Activated CD4-positive, alpha-beta memory T cell treated with anti-CD3 and anti-CD28 coated beads for 36 hours (primary cell): ENCODE results near the gene ZFP3. TPM values are rescaled to one million over a fixed set of nuclear protein-coding genes. Genes with fewer than 3 reads are reported as not detected.
A peak's percentile ranks its signal among the peaks of the same experiment; 100 is the strongest.
"Not testable (repeated sequence)": the region's sequence is repeated elsewhere in the genome, so short reads cannot be mapped to it uniquely, and the experiment has no call there.

ENCODE experiments used
- CTCF ChIA-PET: fragments of 350-600 bp; sonication (Branson Sonifier 250); formaldehyde crosslinking; loops from one replicate; lab custom pipeline; 2021; ENCODE audit warnings: antibody characterized with exemption, inconsistent platforms; lab: Charles Lee
- POLR2A ChIA-PET: fragments of 350-600 bp; sonication (Branson Sonifier 250); formaldehyde crosslinking; loops from one replicate; lab custom pipeline; 2021; ENCODE audit warnings: antibody characterized with exemption; lab: Charles Lee
- DNase-seq: peaks from one replicate; pipeline ENCODE4 v3.0.0-alpha.2; 2020
- H3K27ac Mint-ChIP-seq: one replicate; pipeline ENCODE4 v1.8.0; 2021; ENCODE audit warnings: mixed read lengths
- H3K27me3 Mint-ChIP-seq: one replicate; pipeline ENCODE4 v1.8.0; 2021; ENCODE audit warnings: mixed read lengths
- H3K36me3 Mint-ChIP-seq: one replicate; pipeline ENCODE4 v1.8.0; 2021; ENCODE audit warnings: mixed read lengths
- H3K4me1 Mint-ChIP-seq: one replicate; pipeline ENCODE4 v1.8.0; 2021; ENCODE audit warnings: low read depth, mixed read lengths
- H3K4me3 Mint-ChIP-seq: one replicate; pipeline ENCODE4 v1.8.0; 2021; ENCODE audit warnings: mild to moderate bottlenecking, mixed read lengths
- H3K9me3 Mint-ChIP-seq: one replicate; pipeline ENCODE4 v1.8.0; 2021; ENCODE audit warnings: mixed read lengths
- intact Hi-C: fragments of 100-400 bp; cut with micrococcal nuclease; formaldehyde crosslinking; loops from one replicate; pipeline ENCODE4 v1.15.1; 2023
- total RNA-seq, 2 experiments: library from RNA; stranded (reverse); gene quantifications; one replicate each; pipeline ENCODE4 v1.2.3, GENCODE V29; 2021

Gene ZFP3
- 1 to 10 TPM; 1.8 to 1.9 TPM for total RNA-seq

DNA sequence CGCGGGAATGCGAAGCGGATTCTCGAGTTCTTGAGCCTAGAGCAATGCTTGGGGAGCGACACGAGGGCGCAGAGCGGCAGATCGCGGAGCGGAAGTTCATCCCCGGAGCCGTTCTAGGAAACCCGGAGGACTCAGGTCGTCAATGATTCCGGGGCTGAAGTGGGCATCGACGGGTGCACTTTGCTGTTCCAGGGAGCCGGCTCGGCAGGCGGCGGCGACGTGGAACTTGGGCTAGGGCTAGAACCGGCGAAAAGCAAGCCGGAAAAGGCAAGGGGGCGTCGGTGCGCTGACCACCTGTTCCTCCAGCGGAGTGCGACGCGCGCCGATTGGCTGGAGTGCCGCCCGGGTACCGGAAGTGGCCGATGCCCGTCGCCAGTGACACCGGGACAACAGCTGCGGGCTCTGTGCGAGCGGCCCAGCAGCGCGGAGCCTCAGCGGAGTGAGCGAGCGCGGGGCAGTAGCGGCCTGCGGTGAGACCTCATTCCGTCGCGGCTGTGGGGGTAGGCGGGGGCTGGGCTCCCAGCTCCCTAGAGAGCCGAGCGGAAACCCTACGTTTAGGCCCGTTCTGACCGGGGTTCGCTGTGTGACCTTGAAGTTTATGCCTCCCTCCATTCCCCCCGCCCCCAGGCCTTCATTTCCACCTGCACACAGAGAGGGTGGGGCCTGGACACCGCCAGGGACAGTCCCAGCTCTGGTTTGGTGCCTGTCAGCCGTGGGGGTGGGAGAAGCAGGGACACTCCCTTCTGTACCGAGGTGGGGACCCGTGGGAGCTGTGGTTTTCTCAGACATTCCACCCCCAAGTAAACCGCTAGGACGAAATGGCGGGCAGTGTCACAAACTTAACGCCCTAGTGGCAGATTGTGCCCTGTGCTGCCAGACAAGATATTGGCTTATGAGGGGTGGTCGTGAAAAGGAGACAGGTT is at the start of gene ZFP3:
Gene ZFP3, plus strand, starts transcription at position 362 of the 923 bp plus-strand sequence. CDS start 13,038 bp downstream, outside the sequence.
- POLR2A ChIA-PET = interaction anchor here (0.5 to 1.7 kb wide), 5 partner anchors 33 to 295 kb away, joined by 3 to 13 read pairs (median 4); partner anchors contain the start of genes INCA1, KIF1C and ZNF232
- no peaks in the 10 kb centered on the region for H3K27me3 Mint-ChIP-seq
- peak within 1 kb of the TSS; percentile 87 for H3K27ac Mint-ChIP-seq
- peaks cover 25% of the 10 kb centered on the region for H3K4me1 Mint-ChIP-seq
- H3K9me3 Mint-ChIP-seq = no peaks in the 10 kb centered on the region
- H3K4me3 Mint-ChIP-seq = peak within 1 kb of the TSS; percentile 70
- peak; percentile 88 for DNase-seq
- peaks cover 6% of the 10 kb centered on the region for H3K36me3 Mint-ChIP-seq
- CTCF ChIA-PET = interaction anchor here (0.7 to 2.6 kb wide), 10 partner anchors 11 to 215 kb away, joined by 3 to 22 read pairs (median 4); partner anchors contain the start of genes CAMTA2, CHRNE and ZNF232
- intact Hi-C loops = no loop called here

DNA sequence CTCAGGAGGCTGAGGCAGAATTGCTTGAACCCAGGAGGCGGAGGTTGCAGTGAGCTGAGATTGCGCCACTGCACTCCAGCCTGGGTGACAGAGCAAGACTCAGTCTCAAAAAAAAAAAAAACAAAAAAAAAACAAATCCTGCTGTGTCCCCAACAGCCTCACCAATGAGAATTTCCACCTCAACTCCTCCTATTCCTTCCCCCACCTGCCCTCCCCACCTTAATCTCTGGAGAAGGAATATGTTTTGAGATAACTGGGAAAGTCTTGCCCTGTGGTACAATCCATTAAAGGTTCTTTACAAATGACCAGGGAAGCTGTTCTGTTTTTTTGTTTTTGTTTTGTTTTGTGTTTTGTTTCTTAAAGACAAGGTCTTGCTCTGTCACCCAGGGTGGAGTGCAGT is 48.1 kb upstream of the ZFP3 start:
- peak overlapping the region; percentile 68 for H3K4me3 Mint-ChIP-seq
- ChIA-PET POLR2A (interaction anchor here (0.6 to 1.6 kb wide), 6 partner anchors 11 to 172 kb away, joined by 3 to 4 read pairs (median 3); partner anchors contain the start of genes KIF1C and ZNF232), CTCF (interaction anchor here (0.7 to 7.9 kb wide), 18 partner anchors 9 to 224 kb away, joined by 3 to 74 read pairs (median 4); partner anchors contain the start of genes INCA1, KIF1C, RNF167 and SLC25A11)
- intact Hi-C loops = loop anchor here (2.0 to 5.0 kb wide), 3 partner anchors 33 to 83 kb away; partner anchors contain the start of genes INCA1, KIF1C and SPAG7
- DNase-seq, H3K27me3 Mint-ChIP-seq, H3K36me3 Mint-ChIP-seq, H3K9me3 Mint-ChIP-seq: not testable (repeated sequence)
- H3K27ac Mint-ChIP-seq = peak overlapping the region; percentile 87
- peaks cover 16% of the 10 kb centered on the region for H3K4me1 Mint-ChIP-seq

DNA sequence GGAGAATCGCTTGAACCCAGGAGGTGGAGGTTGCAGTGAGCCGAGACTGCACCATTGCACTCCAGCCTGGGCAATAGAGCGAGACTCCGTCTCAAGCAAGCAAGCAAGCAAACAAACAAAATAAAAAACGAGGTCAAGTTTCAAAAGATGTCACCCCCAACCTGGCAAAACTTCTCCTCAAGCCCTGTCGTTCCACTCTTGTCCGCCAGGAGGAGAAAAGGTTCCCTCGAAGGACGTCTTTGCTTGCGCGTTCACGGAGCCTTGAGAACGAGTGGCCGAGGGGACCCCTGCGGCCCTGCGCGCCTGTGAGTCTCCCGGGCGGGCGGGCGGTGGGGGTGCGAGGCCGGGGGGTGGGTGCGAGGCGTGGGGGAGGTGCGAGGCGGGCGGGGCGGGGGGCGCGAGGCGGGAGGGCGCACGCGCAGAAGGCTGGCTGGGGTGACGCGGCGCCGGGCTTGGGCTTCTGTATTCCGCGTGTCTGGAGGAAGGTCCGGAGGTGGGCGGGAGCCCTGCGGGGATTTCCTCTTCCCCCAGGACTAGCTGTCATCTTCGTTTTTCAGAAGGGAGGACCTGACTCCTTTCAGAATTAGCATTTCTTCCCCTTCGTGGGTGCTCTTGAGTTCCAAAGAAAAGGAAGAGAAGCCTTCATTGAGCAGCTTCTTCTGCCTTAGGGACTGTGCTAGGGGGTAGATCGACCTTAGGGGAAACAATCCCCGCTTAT is 46.7 kb upstream of the ZFP3 start:
- peak overlapping the region; percentile 68 for H3K4me3 Mint-ChIP-seq
- H3K9me3 Mint-ChIP-seq = no peaks in the 10 kb centered on the region
- intact Hi-C loops = loop anchor here (1.0 to 5.0 kb wide), 5 partner anchors 16 to 81 kb away; partner anchors contain the start of genes INCA1, KIF1C and SPAG7
- no peaks in the 10 kb centered on the region for H3K36me3 Mint-ChIP-seq
- peak; percentile 90 for DNase-seq
- H3K27me3 Mint-ChIP-seq = no peaks in the 10 kb centered on the region
- POLR2A ChIA-PET = interaction anchor here (1.0 to 1.6 kb wide), 4 partner anchors 13 to 80 kb away, joined by 3 to 4 read pairs (median 4); partner anchors contain the start of genes ZFP3 and ZNF232
- CTCF ChIA-PET = interaction anchor here (0.7 to 7.9 kb wide), 22 partner anchors 8 to 223 kb away, joined by 3 to 74 read pairs (median 4); partner anchors contain the start of genes CHRNE, INCA1, KIF1C and RNF167
- peak overlapping the region; percentile 87 for H3K27ac Mint-ChIP-seq
- H3K4me1 Mint-ChIP-seq = peaks cover 16% of the 10 kb centered on the region

DNA sequence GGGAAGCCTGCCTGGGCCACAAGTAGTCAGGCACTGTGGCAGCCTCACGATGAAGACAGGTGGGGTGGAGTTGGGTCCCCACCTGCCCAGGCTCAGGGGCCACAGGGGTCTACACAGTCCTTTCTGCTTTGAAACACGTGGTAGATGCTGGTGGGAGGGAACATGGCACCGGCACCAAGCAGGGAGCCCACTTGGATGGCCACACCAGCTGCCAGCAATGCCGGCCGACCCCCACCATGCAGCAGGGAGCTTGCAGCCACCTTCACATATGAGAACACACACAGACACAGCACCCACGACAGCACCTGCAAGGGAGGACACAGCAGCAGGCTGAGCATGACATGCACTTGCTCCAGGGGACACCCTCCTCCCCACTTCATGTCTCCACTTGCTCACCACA is 45.4 kb upstream of the ZFP3 start:
- Mint-ChIP-seq H3K27me3 (no peaks in the 10 kb centered on the region), H3K9me3 (no peaks in the 10 kb centered on the region), H3K4me1 (peaks cover 16% of the 10 kb centered on the region), H3K4me3 (no peak overlapping the region), H3K36me3 (no peaks in the 10 kb centered on the region), H3K27ac (no peak overlapping the region)
- CTCF ChIA-PET = interaction anchor here (1.2 to 7.9 kb wide), 4 partner anchors 17 to 124 kb away, joined by 3 to 74 read pairs (median 8); no protein-coding TSS in a partner anchor
- no peak for DNase-seq
- POLR2A ChIA-PET = no interaction called here
- intact Hi-C loops = loop anchor here (5.0 kb wide), 2 partner anchors 36 to 66 kb away; partner anchors contain the start of genes INCA1, KIF1C and SPAG7

DNA sequence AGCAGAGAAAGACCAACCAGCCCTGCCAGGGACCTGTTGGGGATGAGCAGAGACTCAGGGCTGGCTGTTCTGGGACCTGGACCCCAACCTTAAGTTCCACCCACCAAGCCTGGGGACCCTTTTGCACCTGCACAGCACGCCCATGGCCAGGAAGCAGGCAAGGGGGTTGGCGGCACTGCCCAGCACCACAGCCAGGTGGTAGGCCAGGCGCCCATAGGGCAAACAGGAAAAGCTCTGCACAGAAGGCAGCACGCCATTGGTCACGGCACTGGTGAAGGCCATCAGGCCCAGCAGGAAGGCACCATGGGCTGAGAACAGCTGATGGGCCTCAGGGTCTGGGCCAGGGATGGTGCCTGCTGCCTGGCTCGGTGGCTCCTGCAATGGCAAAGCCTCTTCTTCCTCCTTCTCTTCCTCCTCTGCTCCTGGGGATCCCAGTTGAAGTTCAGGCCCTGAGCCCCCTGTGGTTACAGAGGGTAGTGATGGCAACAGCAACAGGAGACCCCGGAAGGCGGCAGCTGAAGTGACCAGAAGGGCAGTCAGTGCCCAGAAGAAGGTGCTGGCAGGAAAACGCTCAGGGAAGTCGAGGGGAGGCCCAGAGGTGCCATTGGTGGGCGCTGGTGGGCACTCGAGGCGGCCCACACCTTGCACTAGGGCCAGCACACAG is 44.8 kb upstream of the ZFP3 start:
- no peaks in the 10 kb centered on the region for H3K9me3 Mint-ChIP-seq
- peaks cover 16% of the 10 kb centered on the region for H3K4me1 Mint-ChIP-seq
- no peaks in the 10 kb centered on the region for H3K36me3 Mint-ChIP-seq
- H3K27me3 Mint-ChIP-seq = no peaks in the 10 kb centered on the region
- POLR2A ChIA-PET = interaction anchor here (1.8 kb wide), 1 partner anchor 11 kb away, joined by 4 read pairs; no protein-coding TSS in a partner anchor
- DNase-seq = no peak
- intact Hi-C loops = loop anchor here (5.0 kb wide), 2 partner anchors 36 to 66 kb away; partner anchors contain the start of genes INCA1, KIF1C and SPAG7
- no peak overlapping the region for H3K27ac Mint-ChIP-seq
- CTCF ChIA-PET = interaction anchor here (1.2 kb wide), 1 partner anchor 72 kb away, joined by 3 read pairs; no protein-coding TSS in a partner anchor
- H3K4me3 Mint-ChIP-seq = no peak overlapping the region

DNA sequence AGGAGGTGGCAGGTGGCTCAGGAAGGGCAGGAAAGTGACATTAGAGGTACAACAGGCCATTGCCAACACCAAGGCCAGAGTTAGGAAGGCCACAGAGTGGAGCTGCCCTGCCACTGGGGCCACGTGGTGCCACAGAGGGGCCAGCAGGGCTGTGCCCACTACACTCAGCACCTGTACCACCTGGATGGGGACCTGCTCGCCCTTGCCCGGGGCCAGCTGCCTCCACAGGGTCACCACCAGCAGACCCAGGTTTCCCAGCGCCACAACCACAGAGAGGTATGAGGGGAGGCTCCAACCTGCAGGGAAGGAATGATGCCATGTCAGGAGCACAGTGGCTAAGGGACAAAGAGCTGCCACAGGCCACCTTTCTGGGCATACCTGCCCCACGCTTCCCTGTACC is 44.2 kb upstream of the ZFP3 start:
- intact Hi-C loops = loop anchor here (5.0 kb wide), 2 partner anchors 37 to 67 kb away; partner anchors contain the start of genes INCA1, KIF1C and SPAG7

DNA sequence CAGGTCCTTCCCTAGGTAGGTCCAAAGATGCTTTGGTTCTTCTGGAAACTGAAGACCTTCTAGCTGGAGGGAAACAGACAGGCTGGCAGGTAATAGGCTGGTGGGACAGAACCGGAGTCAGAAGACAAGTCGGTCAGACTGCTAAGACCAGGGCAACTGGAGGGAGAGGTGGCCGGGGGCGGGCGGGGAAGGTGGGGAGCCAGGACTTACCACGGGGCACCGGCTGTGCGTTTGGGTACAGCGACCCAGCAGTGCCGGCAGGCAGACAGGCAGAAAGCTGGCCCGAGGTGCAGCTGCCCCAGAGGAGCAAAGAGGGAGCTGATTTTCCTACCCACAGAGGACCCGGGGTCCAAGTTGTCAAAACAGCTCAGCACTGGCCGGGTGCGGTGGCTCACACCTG is 43.6 kb upstream of the ZFP3 start:
- no peak overlapping the region for H3K27ac Mint-ChIP-seq
- no peaks in the 10 kb centered on the region for H3K9me3 Mint-ChIP-seq
- DNase-seq = no peak
- CTCF ChIA-PET = interaction anchor here (1.0 to 2.2 kb wide), 3 partner anchors 15 to 54 kb away, joined by 4 to 16 read pairs (median 4); no protein-coding TSS in a partner anchor
- H3K36me3 Mint-ChIP-seq = no peaks in the 10 kb centered on the region
- POLR2A ChIA-PET = interaction anchor here (1.8 kb wide), 1 partner anchor 9 kb away, joined by 4 read pairs; no protein-coding TSS in a partner anchor
- intact Hi-C loops = loop anchor here (5.0 kb wide), 2 partner anchors 37 to 67 kb away; partner anchors contain the start of genes INCA1, KIF1C and SPAG7
- no peaks in the 10 kb centered on the region for H3K27me3 Mint-ChIP-seq
- H3K4me1 Mint-ChIP-seq = peaks cover 16% of the 10 kb centered on the region
- no peak overlapping the region for H3K4me3 Mint-ChIP-seq

More for the DNA sequence above, 44.2 kb upstream of the ZFP3 start:
- ChIA-PET POLR2A (interaction anchor here (1.8 kb wide), 1 partner anchor 10 kb away, joined by 4 read pairs; no protein-coding TSS in a partner anchor), CTCF (interaction anchor here (1.0 to 2.2 kb wide), 3 partner anchors 15 to 53 kb away, joined by 4 to 16 read pairs (median 4); no protein-coding TSS in a partner anchor)
- H3K36me3 Mint-ChIP-seq = no peaks in the 10 kb centered on the region
- no peaks in the 10 kb centered on the region for H3K27me3 Mint-ChIP-seq
- H3K9me3 Mint-ChIP-seq = no peaks in the 10 kb centered on the region
- no peak overlapping the region for H3K27ac Mint-ChIP-seq
- H3K4me3 Mint-ChIP-seq = no peak overlapping the region
- H3K4me1 Mint-ChIP-seq = peaks cover 16% of the 10 kb centered on the region
- no peak for DNase-seq

DNA sequence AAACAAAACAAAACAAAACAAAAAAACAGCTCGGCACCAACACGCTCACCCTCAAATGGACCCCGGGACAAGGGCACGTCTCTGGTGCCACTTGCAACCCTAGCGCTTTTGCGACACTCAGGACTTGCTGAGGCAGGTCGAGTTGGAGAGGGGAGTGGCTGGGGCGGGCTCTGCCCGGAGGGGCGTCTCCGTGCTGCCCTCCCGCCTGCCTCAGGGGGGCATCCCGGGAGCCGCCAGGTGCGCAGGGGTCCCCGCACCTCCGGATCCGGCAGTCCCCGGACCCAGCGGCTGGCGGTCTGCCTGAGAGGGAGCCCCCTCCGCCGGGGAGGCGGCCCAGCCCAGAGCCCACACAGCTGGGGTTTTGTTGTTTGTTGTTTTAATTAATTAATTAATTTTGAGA is 43.0 kb upstream of the ZFP3 start, which contains the start of gene SLC52A1:
Gene SLC52A1, minus strand, starts transcription at position 112 of the 400 bp plus-strand sequence. CDS start 820 bp downstream, outside the sequence.
- no peak within 1 kb of the TSS for H3K27ac Mint-ChIP-seq

DNA sequence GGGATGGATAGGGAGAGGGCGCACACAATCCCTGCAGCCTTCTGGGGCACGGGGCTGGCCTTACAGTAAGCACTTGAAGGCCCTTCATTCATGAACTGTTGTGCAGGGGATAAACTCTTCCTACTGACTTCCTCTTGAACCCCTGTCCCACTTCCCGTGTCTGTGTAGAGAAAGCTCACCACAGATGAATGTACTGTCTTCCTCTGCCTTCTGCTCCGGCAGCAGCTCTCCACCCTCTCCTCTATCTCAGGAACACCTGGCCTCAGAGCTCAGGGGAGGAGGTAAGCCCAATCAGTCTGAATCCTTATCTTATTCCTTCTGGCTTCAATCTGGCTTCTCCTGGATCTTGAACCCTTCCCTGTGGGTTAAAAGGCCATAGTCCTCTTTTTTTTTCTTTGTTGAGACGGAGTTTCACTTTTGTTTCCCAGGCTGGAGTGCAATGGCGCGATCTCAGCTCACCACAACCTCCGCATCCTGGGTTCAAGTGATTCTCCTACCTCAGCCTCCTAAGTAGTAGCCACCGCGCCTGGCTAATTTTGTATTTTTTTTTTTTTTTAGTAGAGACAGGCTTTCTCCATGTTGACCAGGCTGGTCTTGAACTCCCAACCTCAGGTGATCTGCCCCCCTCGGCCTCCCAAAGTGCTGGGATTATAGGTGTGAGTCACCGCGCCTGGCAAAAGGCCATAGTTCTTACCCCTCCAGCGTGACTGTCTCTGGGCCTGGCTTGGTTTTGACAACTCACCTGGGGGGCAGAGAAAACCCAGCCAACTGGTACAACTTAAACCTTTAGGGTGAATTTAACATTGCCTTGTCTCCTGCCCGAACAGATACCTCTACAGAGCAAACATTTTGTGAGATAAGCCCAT is 35.9 kb upstream of the ZFP3 start:
- Mint-ChIP-seq H3K4me1 (peaks cover 43% of the 10 kb centered on the region), H3K9me3 (no peaks in the 10 kb centered on the region), H3K27me3 (no peaks in the 10 kb centered on the region), H3K27ac (peak overlapping the region; percentile 78), H3K36me3 (peaks cover 2% of the 10 kb centered on the region), H3K4me3 (peak overlapping the region; percentile 67)
- POLR2A ChIA-PET = interaction anchor here (1.0 kb wide), 1 partner anchor 12 kb away, joined by 3 read pairs; no protein-coding TSS in a partner anchor
- intact Hi-C loops = no loop called here
- peak; percentile 65 for DNase-seq
- CTCF ChIA-PET = interaction anchor here (0.9 kb wide), 1 partner anchor 12 kb away, joined by 5 read pairs; no protein-coding TSS in a partner anchor

More for the DNA sequence above, 43.0 kb upstream of the ZFP3 start, which contains the start of gene SLC52A1:
- Mint-ChIP-seq H3K9me3 (no peaks in the 10 kb centered on the region), H3K4me3 (no peak within 1 kb of the TSS), H3K36me3 (no peaks in the 10 kb centered on the region), H3K4me1 (peaks cover 14% of the 10 kb centered on the region), H3K27me3 (no peaks in the 10 kb centered on the region)
- CTCF ChIA-PET = interaction anchor here (1.2 to 2.2 kb wide), 2 partner anchors 10 to 27 kb away, joined by 3 to 16 read pairs; no protein-coding TSS in a partner anchor
- DNase-seq = no peak
- POLR2A ChIA-PET = interaction anchor here (0.6 to 1.8 kb wide), 2 partner anchors 9 to 14 kb away, joined by 3 to 4 read pairs; no protein-coding TSS in a partner anchor
- intact Hi-C loops = no loop called here
